ENCODE data around the gene RNF224. TPM values are rescaled to one million over a fixed set of nuclear protein-coding genes. Genes with fewer than 3 reads are reported as not detected.

Gene RNF224
- total and polyA plus RNA-seq, 2 of the 13 experiments (the other 11 are each of a cell fraction or from before 2014, with no cell fraction given) = 0.09 TPM; not detected in 1

- TF ChIP-seq ZBTB10 (CRISPR knock-in tag; IDR thresholded peaks at IDR 0.05; ENCODE audit: borderline replicate concordance) (no peak), ZNF784 (CRISPR knock-in tag; IDR thresholded peaks at IDR 0.05; ENCODE audit: borderline replicate concordance) (peak; percentile 95), ZNF713 (CRISPR knock-in tag; IDR thresholded peaks at IDR 0.05) (no peak), ZNF335 (CRISPR knock-in tag; IDR thresholded peaks at IDR 0.05) (0 out of 2 replicates have a peak, but pooled peaks have one; percentile 67), SALL2 (CRISPR knock-in tag; IDR thresholded peaks at IDR 0.05) (peak; percentile 81; the same call in 1 of the 2 replicates), ZNF234 (CRISPR knock-in tag; conservative IDR thresholded peaks at IDR 0.05) (no peak; the same call in 1 of the 2 replicates), ZNF260 (CRISPR knock-in tag; IDR thresholded peaks at IDR 0.05; ENCODE audit: borderline replicate concordance, low read depth) (no peak), EED (CRISPR knock-in tag; IDR thresholded peaks at IDR 0.05) (no peak), KDM5A (IDR thresholded peaks at IDR 0.05; ENCODE audit: borderline replicate concordance, low read length) (peak; percentile 87; the same call in 1 of the 2 replicates), MXD3 (CRISPR knock-in tag; IDR thresholded peaks at IDR 0.05) (peak; percentile 85), ZNF512 (CRISPR knock-in tag; IDR thresholded peaks at IDR 0.05) (no peak), ZMAT5 (CRISPR knock-in tag; IDR thresholded peaks at IDR 0.05; ENCODE audit: borderline replicate concordance, low read depth) (no peak), ZNF687 (CRISPR knock-in tag; IDR thresholded peaks at IDR 0.05) (peak; percentile 81), FOXC1 (CRISPR knock-in tag; IDR thresholded peaks at IDR 0.05; ENCODE audit: borderline replicate concordance) (peak; percentile 92)
Measured at GRCh38 chr9:137188490-137189296, 38.6 kb upstream of the RNF224 start, which contains the start of the genes ANAPC2 and SSNA1 (continued).
